Loucy (cell line): ENCODE data around the gene FAIM2.

Experiments
- H2AFZ ChIP-seq: fragments of 200-600 bp; sonication (generic); 2 replicates; pipeline ENCODE4 v1.6.0; 2016; ENCODE audit warnings: antibody characterized with exemption, mild to moderate bottlenecking, low read length, moderate library complexity
- H3F3A ChIP-seq: fragments of 200-600 bp; 2 replicates; pipeline ENCODE4 v1.6.0; 2016; ENCODE audit warnings: antibody characterized with exemption, low read depth, mild to moderate bottlenecking
- H3K27me3 ChIP-seq: fragments of 200-600 bp; sonication (generic); 2 replicates; pipeline ENCODE4 v1.6.1; 2014; ENCODE audit warnings: low read length, mild to moderate bottlenecking; ENCODE audit not compliant: insufficient read depth, poor library complexity, severe bottlenecking
- H3K36me3 ChIP-seq: fragments of 200-600 bp; sonication (generic); 2 replicates; pipeline ENCODE4 v1.6.1; 2016; ENCODE audit warnings: low read length; ENCODE audit not compliant: insufficient read depth
- H3K4me1 ChIP-seq: fragments of 200-600 bp; sonication (generic); 2 replicates; pipeline ENCODE4 v1.5.1; 2014; ENCODE audit warnings: low read length, mild to moderate bottlenecking; ENCODE audit not compliant: insufficient read depth, poor library complexity, severe bottlenecking
- H3K4me2 ChIP-seq: fragments of 200-600 bp; sonication (generic); 2 replicates; pipeline ENCODE4 v1.6.0; 2014; ENCODE audit warnings: antibody characterized with exemption, low read length, low read depth, mild to moderate bottlenecking; ENCODE audit not compliant: poor library complexity, severe bottlenecking
- H3K4me3 ChIP-seq: fragments of 200-600 bp; sonication (generic); 2 replicates; pipeline ENCODE4 v1.5.1; 2014; ENCODE audit warnings: low read length, mild to moderate bottlenecking, mixed read lengths; ENCODE audit not compliant: poor library complexity, severe bottlenecking
- H3K79me2 ChIP-seq: fragments of 200-600 bp; sonication (generic); 2 replicates; pipeline ENCODE4 v1.6.1; 2014; ENCODE audit warnings: low read length; ENCODE audit not compliant: insufficient read depth
- H3K9ac ChIP-seq: fragments of 200-600 bp; sonication (generic); 2 replicates; pipeline ENCODE4 v1.6.0; 2014; ENCODE audit warnings: mild to moderate bottlenecking, low read depth, low read length, moderate library complexity; ENCODE audit not compliant: poor library complexity, severe bottlenecking
- H3K9me2 ChIP-seq: fragments of 200-600 bp; sonication (generic); replicated peaks from 2 replicates; pipeline ENCODE4 v1.6.1; 2016; ENCODE audit warnings: low read depth, low read length, mixed read lengths
- H3K9me3 ChIP-seq: fragments of 200-600 bp; sonication (generic); 2 replicates; pipeline ENCODE4 v1.6.1; 2014; ENCODE audit warnings: mild to moderate bottlenecking, antibody characterized with exemption, low read length, low read depth; ENCODE audit not compliant: insufficient read depth
- H4K20me1 ChIP-seq: fragments of 200-600 bp; sonication (generic); 2 replicates; pipeline ENCODE4 v1.6.0; 2014; ENCODE audit warnings: antibody characterized with exemption, low read length, mild to moderate bottlenecking; ENCODE audit not compliant: insufficient read depth, poor library complexity, severe bottlenecking
- CTCF ChIP-seq: fragments of 200-600 bp; sonication (generic); conservative IDR thresholded peaks from 2 replicates; pipeline ENCODE4 v1.5.1; 2014; ENCODE audit warnings: mild to moderate bottlenecking, antibody characterized with exemption, low read length
- EZH2phosphoT487 ChIP-seq: fragments of 200-600 bp; IDR thresholded peaks from 2 replicates; pipeline ENCODE4 v1.6.1; 2018; ENCODE audit warnings: antibody characterized with exemption, mild to moderate bottlenecking, moderate library complexity, borderline replicate concordance

Gene FAIM2

GRCh38 chr12:49907352-49907751 is 3.7 kb upstream of the FAIM2 start:
- Histone ChIP-seq H3K4me3 (no peak overlapping the region), H3K9me3 (no peaks in the 10 kb centered on the region), H3K4me2 (no peak overlapping the region), H3K4me1 (peaks cover 10% of the 10 kb centered on the region), H3K9ac (no peak overlapping the region), H3K36me3 (no peaks in the 10 kb centered on the region), H3F3A (no peaks in the 10 kb centered on the region), H4K20me1 (no peaks in the 10 kb centered on the region), H3K79me2 (no peaks in the 10 kb centered on the region), H2AFZ (no peak overlapping the region), H3K27me3 (no peaks in the 10 kb centered on the region), H3K9me2 (no peaks in the 10 kb centered on the region)
- TF ChIP-seq CTCF (no peak), EZH2phosphoT487 (no peak)

GRCh38 chr12:49905718-49906314 is 2.1 kb upstream of the FAIM2 start:
- TF ChIP-seq EZH2phosphoT487 (no peak), CTCF (no peak)
- no peak overlapping the region for H3K9ac ChIP-seq
- H3K79me2 ChIP-seq = no peaks in the 10 kb centered on the region
- H2AFZ ChIP-seq = no peak overlapping the region
- H3K9me3 ChIP-seq = no peaks in the 10 kb centered on the region
- no peaks in the 10 kb centered on the region for H4K20me1 ChIP-seq
- no peaks in the 10 kb centered on the region for H3F3A ChIP-seq
- no peaks in the 10 kb centered on the region for H3K27me3 ChIP-seq
- no peaks in the 10 kb centered on the region for H3K9me2 ChIP-seq
- H3K36me3 ChIP-seq = no peaks in the 10 kb centered on the region
- no peak overlapping the region for H3K4me2 ChIP-seq
- H3K4me3 ChIP-seq = no peak overlapping the region
- peaks cover 18% of the 10 kb centered on the region for H3K4me1 ChIP-seq

GRCh38 chr12:49904601-49905000 is 901 bp upstream of the FAIM2 start:
- Histone ChIP-seq H3K4me3 (peak overlapping the region; percentile 67), H3K4me1 (peaks cover 22% of the 10 kb centered on the region), H4K20me1 (no peaks in the 10 kb centered on the region), H3K27me3 (no peaks in the 10 kb centered on the region), H3K79me2 (no peaks in the 10 kb centered on the region), H3K36me3 (no peaks in the 10 kb centered on the region), H3K9ac (peak overlapping the region; percentile 60), H3K9me3 (no peaks in the 10 kb centered on the region), H2AFZ (peak overlapping the region; percentile 93), H3F3A (no peaks in the 10 kb centered on the region), H3K4me2 (peak overlapping the region; percentile 65), H3K9me2 (no peaks in the 10 kb centered on the region)
- TF ChIP-seq EZH2phosphoT487 (no peak), CTCF (no peak)
